HG03108 (cell line): ENCODE data around the gene ARMC9.
"Not testable (repeated sequence)": the region's sequence is repeated elsewhere in the genome, so short reads cannot be mapped to it uniquely, and the experiment has no call there.

Experiments
- ATAC-seq: cut with Tn5 transposase; IDR thresholded peaks from one replicate; pipeline ENCODE4 v1.9.1; 2021; ENCODE audit warnings: moderate library complexity; ENCODE audit not compliant: unreplicated experiment

Gene ARMC9

GRCh38 chr2:231277962-231278361, 79.5 kb downstream of the ARMC9 start:
- ATAC-seq = no peak

DNA sequence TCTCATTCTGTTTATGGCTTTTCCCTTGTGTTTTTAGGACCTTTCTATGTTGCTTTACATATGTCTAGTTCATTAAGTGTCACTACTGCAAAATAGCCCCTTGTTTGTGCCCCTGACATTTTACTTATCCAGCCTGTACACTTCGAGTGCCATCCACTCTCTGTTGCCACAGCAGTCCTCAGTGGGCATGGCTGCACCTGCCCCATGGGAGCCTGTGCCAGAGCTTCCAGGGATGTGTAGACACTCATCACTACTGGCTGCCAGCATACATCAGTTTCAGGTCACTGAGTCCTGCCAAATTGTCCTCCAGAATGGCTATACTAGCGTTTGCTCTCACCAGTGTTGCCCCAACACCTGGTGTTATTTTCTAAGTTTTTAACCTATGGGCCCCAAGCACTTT, 80.4 kb downstream of the ARMC9 start:
- no peak for ATAC-seq

GRCh38 chr2:231280846-231281245, 82.4 kb downstream of the ARMC9 start:
- ATAC-seq = no peak

DNA sequence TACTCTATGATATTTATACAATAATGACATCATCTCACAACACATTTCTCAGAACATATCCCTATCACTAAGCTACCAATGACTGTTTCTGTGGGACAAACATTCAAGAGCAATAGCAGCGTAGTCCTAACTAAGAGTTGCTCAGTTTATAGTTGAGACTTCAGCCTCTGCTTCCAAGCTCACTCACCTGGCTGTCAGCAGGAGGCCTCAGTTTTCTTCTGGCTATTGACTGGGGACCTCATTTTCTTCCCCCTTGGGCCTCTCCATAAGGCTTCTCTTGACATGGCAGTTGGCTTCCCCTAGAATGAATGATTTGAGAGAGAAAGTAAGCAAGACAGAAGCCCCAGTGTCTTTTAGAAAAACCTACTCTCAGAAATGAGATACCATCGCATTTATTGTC, 85.9 kb downstream of the ARMC9 start:
- no peak for ATAC-seq

- no peak for ATAC-seq
Observed at GRCh38 chr2:231286964-231287363, 88.5 kb downstream of the ARMC9 start.

DNA sequence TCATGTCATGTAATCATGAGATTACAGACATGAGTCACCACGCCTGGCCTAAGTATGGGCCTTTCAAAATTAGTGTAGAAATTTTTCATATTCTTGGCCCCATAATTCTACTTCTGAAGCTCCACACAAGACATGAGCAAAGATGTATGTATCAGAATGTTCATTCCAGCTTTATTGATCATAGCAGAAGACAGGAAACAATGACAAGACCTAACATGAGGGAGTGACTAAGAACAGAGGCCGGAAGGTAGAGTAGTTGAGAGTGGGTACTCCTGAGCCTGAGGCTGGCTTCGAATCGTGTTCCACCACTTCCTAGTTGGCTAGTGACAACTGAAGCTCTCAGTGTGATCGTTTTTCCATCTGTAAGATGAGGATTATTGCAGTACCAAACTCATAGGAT, 89.3 kb downstream of the ARMC9 start:
- no peak for ATAC-seq

- ATAC-seq = no peak
Observed at GRCh38 chr2:231288590-231288989, 90.2 kb downstream of the ARMC9 start.

DNA sequence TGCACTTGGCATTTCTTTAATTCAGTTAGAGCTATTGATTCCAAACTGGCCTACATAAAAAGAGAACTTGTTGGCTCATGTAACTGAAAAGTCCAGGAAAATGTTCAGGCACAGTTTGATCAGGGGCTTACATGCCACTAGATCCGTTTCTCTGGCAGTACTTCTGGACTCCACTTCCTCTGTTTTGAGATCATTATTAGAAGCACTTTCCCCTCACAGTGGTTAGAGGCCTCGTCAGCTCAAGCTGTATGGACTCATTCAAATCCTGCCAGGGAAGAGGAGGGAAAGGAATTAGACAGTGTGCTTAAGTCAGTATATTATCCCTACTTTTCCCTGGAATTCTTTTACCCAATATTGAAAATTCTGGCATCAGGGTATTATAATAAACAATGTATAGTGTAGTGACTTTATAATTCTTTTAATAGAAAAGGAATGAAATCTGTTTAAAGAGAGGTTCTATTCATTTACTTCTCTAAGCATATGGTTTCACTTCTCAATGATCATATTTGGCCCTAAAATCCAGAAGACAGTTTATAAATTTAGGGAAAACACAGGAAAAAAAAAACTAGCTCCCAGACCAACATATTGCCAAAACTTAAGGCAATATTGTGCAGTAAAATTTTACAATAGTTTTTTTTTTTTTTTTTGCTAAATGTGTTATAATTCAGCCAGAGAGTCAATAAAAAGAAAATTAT, 92.0 kb downstream of the ARMC9 start:
- no peak for ATAC-seq

GRCh38 chr2:231292472-231293134, 94.2 kb downstream of the ARMC9 start:
- no peak for ATAC-seq

- no peak for ATAC-seq
Observed at GRCh38 chr2:231293163-231293562, 94.7 kb downstream of the ARMC9 start.

DNA sequence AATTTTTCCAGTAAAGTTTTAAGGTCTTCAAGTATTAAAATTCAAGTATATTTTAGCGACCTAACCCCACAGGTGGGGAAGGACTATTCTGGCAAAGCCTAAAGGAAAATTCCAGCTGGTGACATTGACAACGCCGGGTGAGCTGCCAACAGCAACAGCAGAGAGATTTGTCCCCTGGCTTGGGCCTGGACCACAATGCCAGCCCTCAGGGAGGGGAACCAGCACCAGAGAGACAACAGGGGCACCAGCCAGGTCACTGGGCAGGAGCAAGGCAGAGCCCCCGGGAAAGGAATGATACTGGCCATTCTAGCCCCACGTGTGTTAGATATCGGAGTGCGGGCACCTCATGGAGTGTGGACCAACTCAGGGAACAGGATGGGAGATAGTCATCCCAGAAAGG, 95.7 kb downstream of the ARMC9 start:
- no peak for ATAC-seq

- ATAC-seq = no peak
Observed at GRCh38 chr2:231294571-231295362, 96.3 kb downstream of the ARMC9 start.

GRCh38 chr2:231295363-231295655, 96.9 kb downstream of the ARMC9 start:
- ATAC-seq = no peak

- ATAC-seq = no peak
Observed at GRCh38 chr2:231296401-231296974, 98.1 kb downstream of the ARMC9 start.

- ATAC-seq = peak; percentile 55
Observed at GRCh38 chr2:231297108-231297908, 98.9 kb downstream of the ARMC9 start.

GRCh38 chr2:231298091-231298490, 99.7 kb downstream of the ARMC9 start:
- no peak for ATAC-seq

- no peak for ATAC-seq
Observed at GRCh38 chr2:231299267-231299666, 100.8 kb downstream of the ARMC9 start.

DNA sequence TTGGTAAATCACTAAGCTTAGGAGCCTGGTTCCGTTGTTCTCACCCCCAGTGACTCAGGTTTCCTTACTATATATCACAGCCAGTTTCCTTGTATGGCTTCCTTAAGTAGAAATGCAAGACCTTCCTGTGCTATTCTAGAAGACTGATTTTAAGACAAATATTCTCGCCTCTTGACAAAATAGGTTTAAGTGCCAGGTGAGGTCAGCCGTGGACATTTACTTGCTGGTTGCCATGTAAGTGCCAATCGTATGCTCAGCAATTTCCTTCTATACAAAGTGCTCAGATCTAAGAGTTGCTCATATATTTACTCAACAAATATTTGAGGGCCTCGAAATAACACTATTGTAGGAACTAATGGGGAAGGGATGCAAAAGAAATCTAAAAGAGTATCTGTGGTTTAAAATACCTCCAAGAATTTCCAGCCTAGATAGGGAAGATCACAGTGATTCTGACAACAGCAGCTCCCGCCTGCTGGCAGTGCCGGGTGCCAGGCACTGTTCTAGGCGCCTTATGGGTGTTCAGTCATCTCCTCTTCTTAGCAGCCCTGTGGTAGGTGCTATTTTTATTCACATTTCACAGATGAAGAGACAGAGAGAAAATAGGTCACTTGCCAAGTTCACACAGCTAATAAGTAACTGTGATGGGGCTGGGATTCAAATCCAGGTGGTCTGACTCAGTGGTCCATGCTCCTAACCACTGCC, 101.7 kb downstream of the ARMC9 start:
- peak; percentile 33 for ATAC-seq

DNA sequence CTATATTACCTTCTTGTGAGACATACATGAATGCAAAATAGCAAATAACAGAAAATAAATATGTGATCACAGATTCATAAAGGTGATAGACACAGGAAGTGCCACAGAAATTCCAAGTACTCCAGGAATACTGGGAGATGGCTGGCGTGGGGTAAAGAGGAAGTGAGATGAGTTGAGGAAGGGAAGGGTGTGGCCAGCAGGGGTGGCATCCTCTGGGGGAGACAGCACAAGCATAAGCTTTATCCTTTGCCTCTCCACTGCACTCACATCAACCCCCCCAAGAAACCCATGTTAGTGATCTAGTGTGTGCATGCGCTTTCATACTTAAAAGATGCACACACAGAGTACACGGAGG, 102.3 kb downstream of the ARMC9 start:
- ATAC-seq = peak; percentile 37

GRCh38 chr2:231304259-231304658, 105.8 kb downstream of the ARMC9 start:
- not testable (repeated sequence) for ATAC-seq
